ENCODE results near the gene SLFN14.
"Not testable (repeated sequence)": the region's sequence is repeated elsewhere in the genome, so short reads cannot be mapped to it uniquely, and the experiment has no call there.

SLFN14 gene

GRCh38 chr17:35534576-35535093, 26.0 kb downstream of the SLFN14 start:
- Mint-ChIP-seq H3K4me3 (peak overlapping the region; percentile 81), H3K27ac (ENCODE audit: low read depth) (peak overlapping the region; percentile 82), H3K4me1 (peaks cover 57% of the 10 kb centered on the region), H3K36me3 (ENCODE audit: insufficient read depth) (peaks cover 41% of the 10 kb centered on the region), H3K9me3 (no peaks in the 10 kb centered on the region), H3K27me3 (no peaks in the 10 kb centered on the region)
- ATAC-seq (replicated peaks; ENCODE audit: extremely low read depth, poor library complexity, severe bottlenecking), result no peak
- no peak for DNase-seq (ENCODE audit: low spot score in 2 of 2)

- Mint-ChIP-seq H3K27me3 (no peaks in the 10 kb centered on the region), H3K4me3 (peak overlapping the region; percentile 76), H3K9me3 (no peaks in the 10 kb centered on the region), H3K36me3 (ENCODE audit: insufficient read depth) (peaks cover 29% of the 10 kb centered on the region), H3K27ac (ENCODE audit: low read depth) (peak overlapping the region; percentile 98), H3K4me1 (peaks cover 60% of the 10 kb centered on the region)
- ATAC-seq (replicated peaks; ENCODE audit: extremely low read depth, poor library complexity, severe bottlenecking), result peak; percentile 72
- no peak for DNase-seq (ENCODE audit: low spot score in 2 of 2)
Observed at GRCh38 chr17:35531160-35531559, 29.5 kb downstream of the SLFN14 start.

GRCh38 chr17:35529866-35530265, 30.8 kb downstream of the SLFN14 start:
- H3K4me1 Mint-ChIP-seq, result peaks cover 73% of the 10 kb centered on the region
- peaks cover 25% of the 10 kb centered on the region for H3K36me3 Mint-ChIP-seq (ENCODE audit: insufficient read depth)
- peak overlapping the region; percentile 76 for H3K4me3 Mint-ChIP-seq
- H3K27ac Mint-ChIP-seq (ENCODE audit: low read depth), result peak overlapping the region; percentile 98
- H3K27me3 Mint-ChIP-seq, result no peaks in the 10 kb centered on the region
- ATAC-seq (replicated peaks; ENCODE audit: extremely low read depth, poor library complexity, severe bottlenecking), result peak; percentile 64
- H3K9me3 Mint-ChIP-seq, result no peaks in the 10 kb centered on the region
- no peak for DNase-seq (ENCODE audit: low spot score in 2 of 2)

GRCh38 chr17:35529326-35529725, 31.3 kb downstream of the SLFN14 start:
- H3K36me3 Mint-ChIP-seq (ENCODE audit: insufficient read depth), result peaks cover 22% of the 10 kb centered on the region
- H3K27ac Mint-ChIP-seq (ENCODE audit: low read depth), result peak overlapping the region; percentile 98
- not testable (repeated sequence) for ATAC-seq (replicated peaks; ENCODE audit: extremely low read depth, poor library complexity, severe bottlenecking); DNase-seq (ENCODE audit: low spot score in 2 of 2); H3K9me3 Mint-ChIP-seq; H3K27me3 Mint-ChIP-seq
- peaks cover 73% of the 10 kb centered on the region for H3K4me1 Mint-ChIP-seq
- peak overlapping the region; percentile 76 for H3K4me3 Mint-ChIP-seq

GRCh38 chr17:35523296-35523695, 37.3 kb downstream of the SLFN14 start:
- peak overlapping the region; percentile 98 for H3K27ac Mint-ChIP-seq (ENCODE audit: low read depth)
- peaks cover 91% of the 10 kb centered on the region for H3K4me1 Mint-ChIP-seq
- H3K4me3 Mint-ChIP-seq, result peak overlapping the region; percentile 76

GRCh38 chr17:35521654-35522256, 38.9 kb downstream of the SLFN14 start:
- Mint-ChIP-seq H3K4me1 (peaks cover 91% of the 10 kb centered on the region), H3K4me3 (peak overlapping the region; percentile 74), H3K36me3 (ENCODE audit: insufficient read depth) (peaks cover 39% of the 10 kb centered on the region), H3K27ac (ENCODE audit: low read depth) (peak overlapping the region; percentile 13)
- ATAC-seq (replicated peaks; ENCODE audit: extremely low read depth, poor library complexity, severe bottlenecking), result peak; percentile 93
- not testable (repeated sequence) for H3K9me3 Mint-ChIP-seq, H3K27me3 Mint-ChIP-seq
- DNase-seq (ENCODE audit: low spot score in 2 of 2), result peak in 1 of 2 donors; percentile 46

More at GRCh38 chr17:35523296-35523695, 37.3 kb downstream of the SLFN14 start:
- no peak for DNase-seq (ENCODE audit: low spot score in 2 of 2)
- Mint-ChIP-seq H3K9me3 (no peaks in the 10 kb centered on the region), H3K27me3 (no peaks in the 10 kb centered on the region), H3K36me3 (ENCODE audit: insufficient read depth) (peaks cover 31% of the 10 kb centered on the region)
- no peak for ATAC-seq (replicated peaks; ENCODE audit: extremely low read depth, poor library complexity, severe bottlenecking)

GRCh38 chr17:35521150-35521549, 39.5 kb downstream of the SLFN14 start:
- peak; percentile 38 for ATAC-seq (replicated peaks; ENCODE audit: extremely low read depth, poor library complexity, severe bottlenecking)
- Mint-ChIP-seq H3K4me1 (peaks cover 91% of the 10 kb centered on the region), H3K9me3 (no peaks in the 10 kb centered on the region), H3K4me3 (peak overlapping the region; percentile 74), H3K36me3 (ENCODE audit: insufficient read depth) (peaks cover 41% of the 10 kb centered on the region), H3K27ac (ENCODE audit: low read depth) (peak overlapping the region; percentile 94), H3K27me3 (no peaks in the 10 kb centered on the region)
- no peak for DNase-seq (ENCODE audit: low spot score in 2 of 2)

GRCh38 chr17:35519906-35520442, 40.6 kb downstream of the SLFN14 start:
- Mint-ChIP-seq H3K4me1 (peaks cover 88% of the 10 kb centered on the region), H3K27me3 (no peaks in the 10 kb centered on the region), H3K9me3 (no peaks in the 10 kb centered on the region), H3K36me3 (ENCODE audit: insufficient read depth) (peaks cover 46% of the 10 kb centered on the region), H3K27ac (ENCODE audit: low read depth) (peak overlapping the region; percentile 94), H3K4me3 (peak overlapping the region; percentile 74)
- ATAC-seq (replicated peaks; ENCODE audit: extremely low read depth, poor library complexity, severe bottlenecking) (no peak), DNase-seq (ENCODE audit: low spot score in 2 of 2) (no peak)

GRCh38 chr17:35519439-35519838, 41.2 kb downstream of the SLFN14 start:
- no peak for ATAC-seq (replicated peaks; ENCODE audit: extremely low read depth, poor library complexity, severe bottlenecking)
- peaks cover 51% of the 10 kb centered on the region for H3K36me3 Mint-ChIP-seq (ENCODE audit: insufficient read depth)
- no peak for DNase-seq (ENCODE audit: low spot score in 2 of 2)
- peak overlapping the region; percentile 74 for H3K4me3 Mint-ChIP-seq
- H3K27me3 Mint-ChIP-seq, result no peaks in the 10 kb centered on the region
- peak overlapping the region; percentile 94 for H3K27ac Mint-ChIP-seq (ENCODE audit: low read depth)
- H3K4me1 Mint-ChIP-seq, result peaks cover 86% of the 10 kb centered on the region
- no peaks in the 10 kb centered on the region for H3K9me3 Mint-ChIP-seq

- not testable (repeated sequence) for H3K9me3 Mint-ChIP-seq; H3K27me3 Mint-ChIP-seq; ATAC-seq (replicated peaks; ENCODE audit: extremely low read depth, poor library complexity, severe bottlenecking); DNase-seq (ENCODE audit: low spot score in 2 of 2)
- Mint-ChIP-seq H3K4me3 (peak overlapping the region; percentile 74), H3K4me1 (peaks cover 86% of the 10 kb centered on the region), H3K36me3 (ENCODE audit: insufficient read depth) (peaks cover 58% of the 10 kb centered on the region), H3K27ac (ENCODE audit: low read depth) (peak overlapping the region; percentile 94)
Observed at GRCh38 chr17:35518431-35518830, 42.2 kb downstream of the SLFN14 start.

GRCh38 chr17:35515027-35515426, 45.6 kb downstream of the SLFN14 start:
- no peak for ATAC-seq (replicated peaks; ENCODE audit: extremely low read depth, poor library complexity, severe bottlenecking)
- Mint-ChIP-seq H3K4me3 (peak overlapping the region; percentile 16), H3K27ac (ENCODE audit: low read depth) (peak overlapping the region; percentile 71), H3K27me3 (no peaks in the 10 kb centered on the region), H3K4me1 (peaks cover 85% of the 10 kb centered on the region), H3K9me3 (no peaks in the 10 kb centered on the region), H3K36me3 (ENCODE audit: insufficient read depth) (peaks cover 74% of the 10 kb centered on the region)
- no peak for DNase-seq (ENCODE audit: low spot score in 2 of 2)

GRCh38 chr17:35514564-35514963, 46.1 kb downstream of the SLFN14 start:
- H3K9me3 Mint-ChIP-seq, result no peaks in the 10 kb centered on the region
- H3K27ac Mint-ChIP-seq (ENCODE audit: low read depth), result peak overlapping the region; percentile 17
- H3K4me1 Mint-ChIP-seq, result peaks cover 85% of the 10 kb centered on the region
- DNase-seq (ENCODE audit: low spot score in 2 of 2), result no peak
- H3K27me3 Mint-ChIP-seq, result no peaks in the 10 kb centered on the region
- H3K4me3 Mint-ChIP-seq, result peak overlapping the region; percentile 3
- H3K36me3 Mint-ChIP-seq (ENCODE audit: insufficient read depth), result peaks cover 74% of the 10 kb centered on the region
- ATAC-seq (replicated peaks; ENCODE audit: extremely low read depth, poor library complexity, severe bottlenecking), result no peak
